K562 (cell line): ENCODE measurements around the gene CRYGA. TPM values are rescaled to one million over a fixed set of nuclear protein-coding genes. Genes with fewer than 3 reads are reported as not detected.

Experiments used
- ATAC-seq: fragments of 200-7000 bp; cut with Tn5 transposase; 3 replicates; pipeline ENCODE4 v1.9.1; 2020; ENCODE audit warnings: moderate library complexity
- BruUV-seq: library from RNA; stranded (reverse); fragments of 400-500 nt; replicated peaks from 2 replicates; lab custom pipeline; 2021; lab: Mats Ljungman, UMichigan
- CTCF ChIA-PET: fragments of 300-600 bp; formaldehyde crosslinking; extraction: SDS; loops from one replicate; lab custom pipeline; 2021; ENCODE audit warnings: low intra/inter-chr PET ratio; lab: Yijun Ruan, JAX
- POLR2A ChIA-PET: fragments of 300-600, 350-650 bp; sonication (Branson Sonifier 250); formaldehyde crosslinking; extraction: SDS; loops from one replicate; lab custom pipeline; 2021; ENCODE audit warnings: antibody characterized with exemption, inconsistent platforms; lab: Yijun Ruan, JAX
- DNase-seq, 4 experiments: peaks; one replicate each; pipeline versions ENCODE4 v3.0.0 to v3.0.0-alpha.2; 2011 to 2018; ENCODE audit warnings: low spot score in 3 of 4, mixed read lengths in 3 of 4; ENCODE audit errors: extremely low read depth in 1 of 4
- FAIRE-seq: peaks from 2 replicates; lab custom pipeline; 2011; peaks lifted over from hg19 to GRCh38; lab: Jason Lieb, UNC
- H2AFZ ChIP-seq: 2 replicates; pipeline ENCODE4 v1.6.0; 2011; ENCODE audit warnings: low read depth, low read length, control low read depth, inconsistent platforms
- H3K27ac ChIP-seq: fragments of 200-600 bp; 3 replicates; pipeline ENCODE4 v1.8.0; 2011; ENCODE audit warnings: low read depth, mild to moderate bottlenecking, control low read depth, inconsistent platforms, low read length, moderate library complexity, mixed read lengths; ENCODE audit errors: extremely low read depth
- H3K27me3 ChIP-seq, 2 experiments: fragments of 300-600 bp in 1 of 2; 2 replicates in 1 of 2; 3 replicates in 1 of 2; pipeline versions ENCODE4 v1.6.0 to v1.8.0; 2011; ENCODE audit warnings: inconsistent platforms in 2 of 2, low read length in 2 of 2, mild to moderate bottlenecking in 1 of 2, mixed read lengths in 1 of 2, moderate library complexity in 1 of 2; ENCODE audit not compliant: control insufficient read depth in 2 of 2, insufficient read depth in 2 of 2
- H3K36me3 ChIP-seq: fragments of 300-600 bp; 3 replicates; pipeline ENCODE4 v1.8.0; 2011; ENCODE audit warnings: mild to moderate bottlenecking, low read length, inconsistent platforms; ENCODE audit not compliant: control insufficient read depth, insufficient read depth
- H3K4me1 ChIP-seq, 2 experiments: fragments of 200-600 bp in 1 of 2; replicated peaks in 1 of 2; 2 replicates in 1 of 2; 3 replicates in 1 of 2; pipeline versions ENCODE4 v1.5.1 to v1.8.0; 2011; ENCODE audit warnings: inconsistent platforms in 2 of 2, low read length in 2 of 2, mild to moderate bottlenecking in 1 of 2, mixed read lengths in 1 of 2, moderate library complexity in 1 of 2; ENCODE audit not compliant: control insufficient read depth in 2 of 2, insufficient read depth in 2 of 2
- H3K4me2 ChIP-seq: 2 replicates; pipeline ENCODE4 v1.6.1; 2011; ENCODE audit warnings: low read length, control low read depth, inconsistent platforms, mixed read lengths; ENCODE audit not compliant: insufficient read depth
- H3K4me3 ChIP-seq: fragments of 200-600 bp; sonication (generic), shearing (Covaris generic); 2 replicates; pipeline ENCODE4 v1.5.1; 2016; ENCODE audit warnings: control low read depth, inconsistent platforms
- H3K79me2 ChIP-seq: fragments of 200-600 bp; 3 replicates; pipeline ENCODE4 v1.8.0; 2011; ENCODE audit warnings: low read length, inconsistent platforms; ENCODE audit not compliant: control insufficient read depth, insufficient read depth
- H3K9ac ChIP-seq, 2 experiments: 2 replicates each; pipeline versions ENCODE4 v1.6.0 to v1.6.1; 2011; ENCODE audit warnings: low read depth in 2 of 2, low read length in 2 of 2, control low read depth in 1 of 2, inconsistent platforms in 1 of 2, mild to moderate bottlenecking in 1 of 2, mixed read lengths in 1 of 2; ENCODE audit not compliant: insufficient read depth in 1 of 2
- H3K9me1 ChIP-seq: one replicate; pipeline ENCODE4 v1.6.0; 2011; ENCODE audit warnings: inconsistent platforms, mild to moderate bottlenecking, low read length, moderate library complexity; ENCODE audit not compliant: control insufficient read depth, insufficient read depth
- H3K9me3 ChIP-seq: replicated peaks from 2 replicates; pipeline ENCODE4 v1.5.1; 2011; ENCODE audit warnings: low read depth, low read length, inconsistent platforms; ENCODE audit not compliant: control insufficient read depth, insufficient read depth
- H4K20me1 ChIP-seq: replicated peaks from 2 replicates; pipeline ENCODE4 v1.6.1; 2011; ENCODE audit warnings: low read length, inconsistent platforms, mixed read lengths; ENCODE audit not compliant: control insufficient read depth, insufficient read depth
- BCOR ChIP-seq: fragments of 450-650 bp; IDR thresholded peaks from 2 replicates; pipeline ENCODE4 v1.6.1; 2016
- COPS2 ChIP-seq: fragments of 450-650 bp; conservative IDR thresholded peaks from 2 replicates; pipeline ENCODE4 v1.6.1; 2016; ENCODE audit warnings: mild to moderate bottlenecking, moderate library complexity
- ELK3 ChIP-seq: fragments of 450-650 bp; formaldehyde crosslinking; IDR thresholded peaks from 2 replicates; pipeline ENCODE4 v1.4.0; 2020; ENCODE audit warnings: mild to moderate bottlenecking
- EWSR1 ChIP-seq: fragments of 450-650 bp; IDR thresholded peaks from 2 replicates; pipeline ENCODE4 v1.6.1; 2018; ENCODE audit warnings: borderline replicate concordance, mild to moderate bottlenecking, low read depth, moderate library complexity; ENCODE audit not compliant: partially characterized antibody
- HINFP ChIP-seq: fragments of 450-650 bp; conservative IDR thresholded peaks from 2 replicates; pipeline ENCODE4 v1.6.1; 2016; ENCODE audit warnings: missing genetic modification characterization, low read depth, mild to moderate bottlenecking, control low read depth, missing compliant biosample characterization
- NONO ChIP-seq, 2 experiments: fragments of 200-400 bp in 1 of 2; fragments of 450-650 bp in 1 of 2; formaldehyde crosslinking in 1 of 2; IDR thresholded peaks; 2 replicates each; pipeline ENCODE4 v1.6.1; 2017; ENCODE audit warnings: low read depth in 2 of 2, mild to moderate bottlenecking in 2 of 2, moderate library complexity in 2 of 2, low read length in 1 of 2
- NR0B1 ChIP-seq: fragments of 450-650 bp; IDR thresholded peaks from one replicate; pipeline ENCODE4 v1.6.1; 2018; ENCODE audit warnings: mild to moderate bottlenecking, moderate library complexity; ENCODE audit not compliant: partially characterized antibody
- SRSF7 ChIP-seq: fragments of 200-400 bp; formaldehyde crosslinking; optimal IDR thresholded peaks from 2 replicates; pipeline ENCODE3; 2017; ENCODE audit warnings: mild to moderate bottlenecking, low read depth, low read length
- TAL1 ChIP-seq: fragments of 450-650 bp; IDR thresholded peaks from 2 replicates; pipeline ENCODE4 v1.6.1; 2016; ENCODE audit warnings: mild to moderate bottlenecking
- TCF15 ChIP-seq: fragments of 250-450 bp; sonication (Bioruptor Pico); IDR thresholded peaks from 2 replicates; pipeline ENCODE4 v1.8.0; 2022; ENCODE audit warnings: moderate library complexity, mild to moderate bottlenecking, inconsistent platforms
- TOE1 ChIP-seq, 2 experiments: fragments of 450-650 bp in 1 of 2; sonication (generic) in 1 of 2; formaldehyde crosslinking in 1 of 2; IDR thresholded peaks; 2 replicates each; pipeline versions ENCODE4 v1.7.1 to v1.8.0; 2016 to 2022; ENCODE audit warnings: borderline replicate concordance in 2 of 2, mild to moderate bottlenecking in 2 of 2, antibody characterized with exemption in 1 of 2, inconsistent platforms in 1 of 2, low read depth in 1 of 2, missing genetic modification reagents in 1 of 2, moderate library complexity in 1 of 2
- ZNF174 ChIP-seq: fragments of 250-450 bp; sonication (Bioruptor Pico); IDR thresholded peaks from 2 replicates; pipeline ENCODE4 v1.4.0; 2020; ENCODE audit warnings: mild to moderate bottlenecking
- ZNF639 ChIP-seq, 2 experiments: fragments of 200-800 bp in 1 of 2; sonication (Bioruptor generic) in 1 of 2; sonication (generic) in 1 of 2; formaldehyde crosslinking in 1 of 2; IDR thresholded peaks in 1 of 2; conservative IDR thresholded peaks in 1 of 2; 2 replicates each; pipeline versions ENCODE4 v1.5.0 to v1.6.1; 2016 to 2020; ENCODE audit warnings: missing compliant biosample characterization in 1 of 2, missing genetic modification characterization in 1 of 2, missing genetic modification reagents in 1 of 2
- WGBS: fragments of 100-300 bp; shearing (Covaris generic); methylation state at CpG from one replicate; pipeline ENCODE4 v1.1.6; 2016; ENCODE audit warnings: low coverage, mixed read lengths; ENCODE audit not compliant: insufficient coverage; ENCODE audit errors: missing lambda C conversion rate; 5-methylcytosine and 5-hydroxymethylcytosine counted together
- in situ Hi-C: fragments of 300-500 bp; cut with MboI; formaldehyde crosslinking; loops from 4 replicates; pipeline ENCODE4 v1.15.0; 2018; ENCODE audit warnings: inconsistent platforms, mixed read lengths
- intact Hi-C: fragments of 100-400 bp; cut with micrococcal nuclease; formaldehyde crosslinking; loops from 2 replicates; pipeline ENCODE4 v1.14.2; 2022
- polyA plus RNA-seq, 8 experiments: library from polyadenylated mRNA; depleted of rRNA in 4 of 8; stranded (reverse) in 5 of 8; unstranded in 3 of 8; fragments of >200 nt; fragmentation: Nextera tagmentation in 2 of 8; fragmentation: Illumina TruSeq in 1 of 8; extraction: Ambion mirVana in 2 of 8; extraction: Trizol in 1 of 8; gene quantifications; 2 replicates each; pipeline versions ENCODE4 v1.2.1 to v1.2.3, GENCODE V29; 2011 to 2014; ENCODE audit warnings: inconsistent platforms in 1 of 8, missing spikeins in 1 of 8
- total RNA-seq, 7 experiments: library from RNA; depleted of rRNA in 6 of 7; stranded (reverse); fragments of >200 nt in 6 of 7; fragmentation: Illumina TruSeq in 2 of 7; extraction: Trizol in 2 of 7; gene quantifications; 2 replicates each; pipeline versions ENCODE4 v1.2.1 to v1.2.3, GENCODE V29; 2011 to 2021; ENCODE audit warnings: low replicate concordance in 1 of 7
- TF ChIP-seq, protein P1 (sequence below): sonication (generic); formaldehyde crosslinking; IDR thresholded peaks from 2 replicates; pipeline ENCODE4 v1.8.1; 2023; ENCODE audit warnings: mild to moderate bottlenecking, missing genetic modification reagents, moderate library complexity

The CRYGA gene
- total and polyA plus RNA-seq, 9 of the 15 experiments (the other 6 are each of a cell fraction or from before 2014, with no cell fraction given): not detected

DNA sequence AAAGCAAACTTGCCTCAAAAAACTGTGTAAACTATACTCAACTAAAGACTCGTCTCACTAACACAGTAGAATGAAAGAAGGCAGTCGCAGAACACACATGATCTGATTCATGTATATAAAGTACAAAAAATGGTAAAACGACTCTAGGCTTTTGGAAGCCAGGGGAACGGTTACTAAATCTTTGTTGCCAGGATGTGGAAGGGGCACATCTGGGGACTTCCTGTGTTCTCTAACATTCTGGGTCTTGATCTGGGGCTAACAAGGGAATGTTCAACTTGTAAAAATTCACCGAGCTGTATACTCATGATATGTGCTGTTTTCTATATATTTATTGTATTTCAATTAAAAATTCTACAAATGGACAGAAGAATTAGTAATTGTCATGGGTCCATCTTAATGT, 40.8 kb upstream of the CRYGA start:
- no TSS peak for BruUV-seq
- Histone ChIP-seq H3K9me3 (no peaks in the 10 kb centered on the region), H3K79me2 (no peaks in the 10 kb centered on the region), H4K20me1 (no peaks in the 10 kb centered on the region), H3K4me1 (no peaks in the 10 kb centered on the region; a peak in 1 of 5 replicates), H3K36me3 (no peaks in the 10 kb centered on the region), H3K4me2 (no peak overlapping the region), H3K27ac (no peak overlapping the region), H3K4me3 (no peak overlapping the region), H2AFZ (peak overlapping the region; percentile 63; the same call in 1 of the 2 replicates), H3K27me3 (no peaks in the 10 kb centered on the region), H3K9me1 (no peaks in the 10 kb centered on the region), H3K9ac (no peak overlapping the region)
- FAIRE-seq (no peak), DNase-seq (no peak), ATAC-seq (no peak)
- intact Hi-C loops: no loop called here
- 42% methylated on average over 5 of the region's 5 CpGs for WGBS
- ChIA-PET CTCF (no interaction called here), POLR2A (interaction anchor here (0.6 to 0.8 kb wide), 2 partner anchors 10 to 78 kb away, joined by 3 read pairs; no protein-coding TSS in a partner anchor)
- in situ Hi-C loops: no loop called here
- TF ChIP-seq COPS2 (no peak), ELK3 (no peak), EWSR1 (no peak), NONO (IDR thresholded peaks at IDR 0.05; ENCODE audit: low read depth in 2 of 2, low read length in 1 of 2) (no peak), TAL1 (no peak), NR0B1 (no peak), ZNF639 (CRISPR knock-in tag; conservative IDR thresholded peaks at IDR 0.05 in 1 of 2, IDR thresholded peaks at IDR 0.05 in 1 of 2) (no peak), HINFP (no peak), ZNF174 (CRISPR knock-in tag) (no peak), TCF15 (no peak), SRSF7 (no peak), BCOR (no peak), TOE1 (IDR thresholded peaks at IDR 0.05; ENCODE audit: borderline replicate concordance) (no peak), TOE1 (CRISPR knock-in tag; IDR thresholded peaks at IDR 0.05; ENCODE audit: borderline replicate concordance, low read depth) (no peak)
- TF ChIP-seq, protein P1, sequence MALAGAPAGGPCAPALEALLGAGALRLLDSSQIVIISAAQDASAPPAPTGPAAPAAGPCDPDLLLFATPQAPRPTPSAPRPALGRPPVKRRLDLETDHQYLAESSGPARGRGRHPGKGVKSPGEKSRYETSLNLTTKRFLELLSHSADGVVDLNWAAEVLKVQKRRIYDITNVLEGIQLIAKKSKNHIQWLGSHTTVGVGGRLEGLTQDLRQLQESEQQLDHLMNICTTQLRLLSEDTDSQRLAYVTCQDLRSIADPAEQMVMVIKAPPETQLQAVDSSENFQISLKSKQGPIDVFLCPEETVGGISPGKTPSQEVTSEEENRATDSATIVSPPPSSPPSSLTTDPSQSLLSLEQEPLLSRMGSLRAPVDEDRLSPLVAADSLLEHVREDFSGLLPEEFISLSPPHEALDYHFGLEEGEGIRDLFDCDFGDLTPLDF (CRISPR knock-in tag): no peak
